ENCODE measurements around the gene PRKACB. TPM values are rescaled to one million over a fixed set of nuclear protein-coding genes. Genes with fewer than 3 reads are reported as not detected.

PRKACB gene
- total RNA-seq, 4 donors from 2014 or later = 18.7 to 23.5 (median 21.2) TPM

- no peak for ATAC-seq (ENCODE audit: low FRiP score)
- DNase-seq (ENCODE audit: low spot score) = no peak
- TF ChIP-seq, protein P1, sequence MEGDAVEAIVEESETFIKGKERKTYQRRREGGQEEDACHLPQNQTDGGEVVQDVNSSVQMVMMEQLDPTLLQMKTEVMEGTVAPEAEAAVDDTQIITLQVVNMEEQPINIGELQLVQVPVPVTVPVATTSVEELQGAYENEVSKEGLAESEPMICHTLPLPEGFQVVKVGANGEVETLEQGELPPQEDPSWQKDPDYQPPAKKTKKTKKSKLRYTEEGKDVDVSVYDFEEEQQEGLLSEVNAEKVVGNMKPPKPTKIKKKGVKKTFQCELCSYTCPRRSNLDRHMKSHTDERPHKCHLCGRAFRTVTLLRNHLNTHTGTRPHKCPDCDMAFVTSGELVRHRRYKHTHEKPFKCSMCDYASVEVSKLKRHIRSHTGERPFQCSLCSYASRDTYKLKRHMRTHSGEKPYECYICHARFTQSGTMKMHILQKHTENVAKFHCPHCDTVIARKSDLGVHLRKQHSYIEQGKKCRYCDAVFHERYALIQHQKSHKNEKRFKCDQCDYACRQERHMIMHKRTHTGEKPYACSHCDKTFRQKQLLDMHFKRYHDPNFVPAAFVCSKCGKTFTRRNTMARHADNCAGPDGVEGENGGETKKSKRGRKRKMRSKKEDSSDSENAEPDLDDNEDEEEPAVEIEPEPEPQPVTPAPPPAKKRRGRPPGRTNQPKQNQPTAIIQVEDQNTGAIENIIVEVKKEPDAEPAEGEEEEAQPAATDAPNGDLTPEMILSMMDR (IDR thresholded peaks at IDR 0.05) = no peak
Measured at GRCh38 chr1:84190455-84190854, 46.4 kb downstream of the PRKACB start.

DNA sequence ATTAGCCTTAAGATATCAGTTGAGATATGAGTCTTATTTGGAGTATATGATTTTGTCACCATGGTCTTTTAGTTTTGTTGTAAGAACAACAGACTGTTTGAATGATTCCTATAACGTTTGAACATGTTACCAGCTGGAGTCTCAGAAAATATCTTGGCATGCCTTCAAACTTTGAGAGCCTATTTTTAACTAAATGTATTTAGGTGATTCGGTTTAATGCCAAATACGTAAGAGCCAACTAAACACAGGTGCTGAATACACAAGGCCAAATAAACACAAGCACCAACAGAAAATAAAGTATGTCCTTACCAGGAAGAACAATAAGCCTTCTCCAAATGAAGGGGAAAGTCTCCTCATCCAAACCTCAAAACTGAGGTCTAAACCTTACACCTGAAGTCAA lies 48.6 kb downstream of the PRKACB start:
- no peak for ATAC-seq (ENCODE audit: low FRiP score)
- DNase-seq (ENCODE audit: low spot score) = no peak
- TF ChIP-seq, protein P1 (IDR thresholded peaks at IDR 0.05) = no peak

GRCh38 chr1:84198832-84199231 lies 54.8 kb downstream of the PRKACB start:
- DNase-seq (ENCODE audit: low spot score) (no peak), ATAC-seq (ENCODE audit: low FRiP score) (no peak)
- TF ChIP-seq, protein P1 (IDR thresholded peaks at IDR 0.05) = no peak

DNA sequence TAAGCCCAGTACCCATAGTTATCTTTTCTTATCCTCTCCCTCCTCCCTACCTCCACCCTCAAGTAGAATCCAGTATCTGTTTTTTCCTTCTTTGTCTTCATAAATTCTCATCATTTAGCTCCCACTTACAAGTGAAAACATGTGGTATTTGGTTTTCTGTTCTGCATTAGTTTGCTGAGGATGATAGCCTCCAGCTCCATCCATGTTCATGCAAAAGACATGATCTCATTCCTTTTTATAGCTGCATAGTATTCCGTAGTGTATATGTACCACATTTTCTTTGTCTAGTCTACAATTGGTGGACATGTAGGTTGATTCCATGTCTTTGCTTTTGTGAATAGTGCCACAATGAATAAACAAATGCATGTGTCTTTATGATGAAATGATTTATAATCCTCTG lies 55.2 kb downstream of the PRKACB start:
- TF ChIP-seq, protein P1 (IDR thresholded peaks at IDR 0.05) = no peak
- DNase-seq (ENCODE audit: low spot score) = no peak
- no peak for ATAC-seq (ENCODE audit: low FRiP score)

- DNase-seq (ENCODE audit: low spot score) = no peak
- ATAC-seq (ENCODE audit: low FRiP score) = no peak
- TF ChIP-seq, protein P1 (IDR thresholded peaks at IDR 0.05) = no peak
Measured at GRCh38 chr1:84202126-84202525, 58.1 kb downstream of the PRKACB start.

- TF ChIP-seq, protein P1 (IDR thresholded peaks at IDR 0.05) = no peak
- DNase-seq (ENCODE audit: low spot score) (no peak), ATAC-seq (ENCODE audit: low FRiP score) (no peak)
Measured at GRCh38 chr1:84206375-84206774, 62.3 kb downstream of the PRKACB start.

DNA sequence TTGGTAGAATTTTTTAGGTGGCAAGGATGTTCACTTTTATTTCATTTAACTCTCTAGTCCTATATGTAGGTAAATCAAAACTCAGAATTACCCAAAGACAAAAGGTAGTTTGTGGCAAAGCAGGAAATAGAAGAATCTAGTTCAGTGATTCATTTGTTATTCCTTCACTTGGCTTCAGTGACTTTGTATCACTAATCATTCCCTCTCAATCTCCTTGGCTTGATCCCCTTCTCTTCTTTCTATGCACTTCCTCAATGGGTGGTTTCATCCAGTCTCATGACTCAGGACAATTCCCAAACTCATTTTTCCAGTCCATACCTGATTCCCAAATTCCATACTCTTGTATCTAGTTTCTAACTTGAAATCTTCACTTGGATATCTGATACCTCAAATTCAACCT lies 64.9 kb downstream of the PRKACB start:
- TF ChIP-seq, protein P1 (IDR thresholded peaks at IDR 0.05) = no peak
- DNase-seq (ENCODE audit: low spot score) = no peak
- ATAC-seq (ENCODE audit: low FRiP score) = no peak

All from omental fat pad (tissue), 4 donors.